IPS-18a (cell line): ENCODE measurements around the gene ETNK2.

Source experiments
- H3K27ac ChIP-seq: one replicate; pipeline ENCODE4 v1.5.1; 2013; ENCODE audit warnings: low read length
- H3K27me3 ChIP-seq: one replicate; pipeline ENCODE4 v1.6.1; 2013; ENCODE audit warnings: mild to moderate bottlenecking, low read length; ENCODE audit not compliant: control insufficient read depth, insufficient read depth
- H3K36me3 ChIP-seq: one replicate; pipeline ENCODE4 v1.6.1; 2013; ENCODE audit warnings: low read depth, low read length; ENCODE audit not compliant: control insufficient read depth
- H3K4me1 ChIP-seq: one replicate; pipeline ENCODE4 v1.6.1; 2013; ENCODE audit warnings: low read depth, low read length; ENCODE audit not compliant: control insufficient read depth
- H3K4me3 ChIP-seq: one replicate; pipeline ENCODE4 v1.5.1; 2013; ENCODE audit warnings: low read length
- H3K9ac ChIP-seq: one replicate; pipeline ENCODE4 v1.6.1; 2013; ENCODE audit warnings: mild to moderate bottlenecking, low read length, moderate library complexity
- H3K9me3 ChIP-seq: one replicate; pipeline ENCODE4 v1.6.1; 2013; ENCODE audit warnings: low read depth, low read length; ENCODE audit not compliant: control insufficient read depth

ETNK2 gene

DNA sequence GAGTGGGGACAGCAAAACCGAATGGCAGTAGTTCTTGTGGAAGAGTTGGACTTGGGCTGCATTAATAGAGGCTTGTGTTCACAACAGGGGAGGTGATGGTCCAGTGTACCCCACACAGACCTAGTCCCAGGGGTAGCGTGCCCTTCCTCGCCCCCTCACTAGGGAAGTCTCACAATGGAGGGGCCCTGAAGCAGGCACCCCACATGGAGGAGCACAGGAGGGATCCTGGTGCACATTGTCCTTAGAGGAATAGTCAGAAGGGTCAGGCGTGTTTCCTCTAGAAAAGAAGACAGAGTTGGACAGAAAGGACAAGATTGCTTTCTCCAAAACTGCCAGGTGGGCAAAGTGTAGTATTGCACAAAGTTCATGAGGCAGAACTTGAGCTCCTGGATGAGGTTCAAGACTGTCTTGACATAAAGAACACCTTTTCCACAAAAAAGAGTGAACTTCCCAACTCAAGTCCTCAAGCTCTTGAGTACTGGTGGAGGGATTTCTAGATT lies 23.3 kb downstream of the ETNK2 start:
- H3K9ac ChIP-seq: no peak overlapping the region
- H3K4me1 ChIP-seq: peaks cover 16% of the 10 kb centered on the region
- no peaks in the 10 kb centered on the region for H3K9me3 ChIP-seq
- no peaks in the 10 kb centered on the region for H3K27me3 ChIP-seq
- H3K4me3 ChIP-seq: no peak overlapping the region
- H3K36me3 ChIP-seq: peaks cover 24% of the 10 kb centered on the region
- no peak overlapping the region for H3K27ac ChIP-seq

DNA sequence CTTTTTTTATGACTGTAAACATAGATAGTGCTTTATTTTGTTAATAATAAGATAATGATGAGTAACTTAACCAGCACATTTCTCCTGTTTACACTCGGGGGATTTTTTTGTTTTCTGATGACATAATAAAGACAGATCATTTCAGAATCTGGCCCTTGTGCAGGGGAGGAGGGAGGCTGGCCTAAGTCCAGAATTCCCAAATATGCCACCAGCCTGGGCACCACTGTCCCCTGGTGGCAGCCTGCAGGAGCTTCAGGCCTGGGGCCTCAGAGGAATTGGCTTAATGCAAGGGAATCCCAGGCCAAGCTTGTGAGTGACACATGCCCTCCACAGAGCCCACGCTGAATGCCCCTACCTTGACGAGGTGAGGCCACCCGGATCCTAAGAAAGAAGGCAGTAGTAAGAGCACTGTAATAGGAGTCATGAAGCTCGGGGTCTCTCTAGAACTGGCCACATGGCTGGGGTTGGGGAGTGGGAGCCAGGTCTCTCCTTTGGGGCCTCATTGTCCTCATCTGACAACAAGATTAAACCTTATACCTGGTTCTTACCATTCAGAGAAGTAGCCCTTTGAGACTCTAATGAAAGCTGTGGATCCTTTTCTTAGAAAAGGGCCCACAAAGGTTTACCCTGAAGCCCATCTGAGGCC lies 24.1 kb downstream of the ETNK2 start:
- H3K4me1 ChIP-seq: peaks cover 16% of the 10 kb centered on the region
- H3K9ac ChIP-seq: no peak overlapping the region
- H3K9me3 ChIP-seq: no peaks in the 10 kb centered on the region
- H3K27ac ChIP-seq: no peak overlapping the region
- no peak overlapping the region for H3K4me3 ChIP-seq
- peaks cover 31% of the 10 kb centered on the region for H3K36me3 ChIP-seq
- H3K27me3 ChIP-seq: no peaks in the 10 kb centered on the region

DNA sequence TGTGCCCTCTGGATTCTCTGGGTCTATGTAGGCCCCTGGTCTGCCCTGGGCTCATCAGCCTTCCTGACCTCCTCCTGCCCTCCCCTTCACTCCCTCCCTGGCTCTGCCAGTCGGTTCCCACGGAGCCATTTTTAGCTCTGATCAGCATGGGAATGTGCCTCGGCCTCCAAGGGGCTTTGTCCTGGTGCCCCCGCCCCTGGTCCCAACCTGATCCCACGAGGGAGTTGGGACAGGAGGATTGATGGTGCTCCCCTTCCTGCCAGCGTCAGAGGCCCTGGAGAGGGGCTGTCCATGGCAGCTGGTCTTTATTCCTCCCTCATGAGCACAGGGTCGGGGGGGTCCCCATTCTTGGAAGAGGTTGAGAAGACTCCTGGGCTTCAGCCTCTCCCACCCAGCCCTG lies 24.9 kb downstream of the ETNK2 start:
- H3K4me3 ChIP-seq: no peak overlapping the region
- H3K27me3 ChIP-seq: no peaks in the 10 kb centered on the region
- H3K36me3 ChIP-seq: peaks cover 39% of the 10 kb centered on the region
- H3K9me3 ChIP-seq: no peaks in the 10 kb centered on the region
- H3K4me1 ChIP-seq: peaks cover 16% of the 10 kb centered on the region
- H3K27ac ChIP-seq: no peak overlapping the region
- no peak overlapping the region for H3K9ac ChIP-seq

DNA sequence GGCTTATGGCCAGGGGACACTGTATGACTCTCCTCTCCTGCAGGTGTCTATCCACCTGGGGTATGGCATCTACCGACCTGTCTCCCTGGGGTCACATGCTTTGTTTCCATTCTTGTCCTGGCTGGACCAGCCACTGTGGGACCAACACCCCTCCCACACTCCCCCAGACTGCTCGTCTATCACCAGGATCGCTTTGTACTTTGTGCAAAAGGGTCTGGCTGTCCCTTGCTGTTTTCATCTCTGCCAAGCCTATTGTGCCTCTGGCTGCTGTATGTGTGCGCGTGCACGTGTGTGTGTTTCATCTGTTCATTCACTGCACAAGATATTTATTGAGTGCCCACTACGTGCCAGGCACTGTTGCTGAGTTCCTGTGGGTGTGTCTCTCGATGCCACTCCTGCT lies 25.5 kb downstream of the ETNK2 start:
- no peak overlapping the region for H3K4me3 ChIP-seq
- H3K27me3 ChIP-seq: no peaks in the 10 kb centered on the region
- H3K9ac ChIP-seq: no peak overlapping the region
- peaks cover 42% of the 10 kb centered on the region for H3K36me3 ChIP-seq
- peaks cover 16% of the 10 kb centered on the region for H3K4me1 ChIP-seq
- no peaks in the 10 kb centered on the region for H3K9me3 ChIP-seq
- H3K27ac ChIP-seq: no peak overlapping the region

DNA sequence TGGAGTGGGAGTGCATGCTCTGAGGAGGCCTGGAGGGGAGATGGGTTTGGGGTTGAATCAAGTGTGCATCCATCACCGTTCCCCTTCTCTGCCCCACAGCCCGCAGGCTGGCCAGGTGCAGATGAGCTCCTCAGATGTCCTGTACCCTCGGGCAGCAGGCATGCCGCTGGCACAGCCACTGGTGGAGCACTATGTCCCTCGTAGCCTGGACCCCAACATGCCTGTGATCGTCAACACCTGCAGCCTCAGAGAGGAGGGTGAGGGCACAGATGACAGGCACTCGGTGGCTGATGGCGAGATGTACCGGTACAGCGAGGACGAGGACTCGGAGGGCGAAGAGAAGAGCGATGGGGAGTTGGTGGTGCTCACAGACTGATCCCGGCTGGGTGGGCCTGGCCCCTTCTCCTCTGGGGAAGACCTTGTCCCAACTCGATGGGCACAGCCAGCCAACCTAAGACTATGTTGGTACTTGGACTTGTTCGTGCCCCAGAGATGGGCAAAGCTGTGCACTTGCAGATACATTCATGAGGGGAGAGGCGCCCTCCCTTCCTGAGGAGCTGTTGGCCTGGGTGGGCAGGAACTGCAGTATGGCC lies 26.0 kb downstream of the ETNK2 start:
- Histone ChIP-seq H3K27me3 (no peaks in the 10 kb centered on the region), H3K4me1 (peaks cover 11% of the 10 kb centered on the region), H3K9me3 (no peaks in the 10 kb centered on the region), H3K9ac (no peak overlapping the region), H3K4me3 (no peak overlapping the region), H3K27ac (no peak overlapping the region), H3K36me3 (peaks cover 45% of the 10 kb centered on the region)

DNA sequence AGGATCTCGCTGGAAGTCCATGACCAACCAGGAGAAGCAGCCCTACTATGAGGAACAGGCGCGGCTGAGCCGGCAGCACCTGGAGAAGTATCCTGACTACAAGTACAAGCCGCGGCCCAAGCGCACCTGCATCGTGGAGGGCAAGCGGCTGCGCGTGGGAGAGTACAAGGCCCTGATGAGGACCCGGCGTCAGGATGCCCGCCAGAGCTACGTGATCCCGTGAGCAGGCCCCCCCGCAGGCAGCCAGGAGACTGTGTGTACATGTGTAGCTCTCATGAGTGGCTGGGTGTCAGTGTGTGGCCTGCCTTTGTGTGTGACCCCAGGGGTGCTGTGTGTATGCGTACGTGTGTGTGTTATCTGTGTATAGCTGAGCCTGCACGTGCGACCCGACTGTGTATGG lies 27.2 kb downstream of the ETNK2 start:
- peaks cover 56% of the 10 kb centered on the region for H3K36me3 ChIP-seq
- peaks cover 10% of the 10 kb centered on the region for H3K4me1 ChIP-seq
- no peaks in the 10 kb centered on the region for H3K9me3 ChIP-seq
- H3K4me3 ChIP-seq: no peak overlapping the region
- H3K27me3 ChIP-seq: no peaks in the 10 kb centered on the region
- H3K27ac ChIP-seq: no peak overlapping the region
- H3K9ac ChIP-seq: no peak overlapping the region

DNA sequence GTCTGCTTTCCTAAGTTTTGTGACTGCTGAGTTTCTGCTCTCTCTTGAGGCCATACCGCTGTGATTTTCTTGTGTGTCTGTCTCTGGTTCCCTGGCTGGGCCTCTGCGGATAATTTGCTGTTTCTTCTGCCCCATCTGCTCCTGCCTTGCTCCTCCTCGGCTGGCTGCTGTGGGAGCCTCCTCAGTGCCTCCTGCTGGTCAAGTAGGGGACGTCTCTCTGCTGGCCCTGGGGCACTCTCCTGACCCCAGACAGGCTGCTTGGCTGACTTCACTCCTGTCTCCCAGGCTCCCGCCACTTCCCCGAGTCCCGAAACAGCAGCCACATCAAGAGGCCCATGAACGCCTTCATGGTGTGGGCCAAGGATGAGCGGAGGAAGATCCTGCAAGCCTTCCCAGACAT lies 28.5 kb downstream of the ETNK2 start:
- no peak overlapping the region for H3K27ac ChIP-seq
- H3K27me3 ChIP-seq: no peaks in the 10 kb centered on the region
- no peaks in the 10 kb centered on the region for H3K9me3 ChIP-seq
- no peaks in the 10 kb centered on the region for H3K4me1 ChIP-seq
- H3K4me3 ChIP-seq: no peak overlapping the region
- H3K36me3 ChIP-seq: peaks cover 68% of the 10 kb centered on the region
- no peak overlapping the region for H3K9ac ChIP-seq

DNA sequence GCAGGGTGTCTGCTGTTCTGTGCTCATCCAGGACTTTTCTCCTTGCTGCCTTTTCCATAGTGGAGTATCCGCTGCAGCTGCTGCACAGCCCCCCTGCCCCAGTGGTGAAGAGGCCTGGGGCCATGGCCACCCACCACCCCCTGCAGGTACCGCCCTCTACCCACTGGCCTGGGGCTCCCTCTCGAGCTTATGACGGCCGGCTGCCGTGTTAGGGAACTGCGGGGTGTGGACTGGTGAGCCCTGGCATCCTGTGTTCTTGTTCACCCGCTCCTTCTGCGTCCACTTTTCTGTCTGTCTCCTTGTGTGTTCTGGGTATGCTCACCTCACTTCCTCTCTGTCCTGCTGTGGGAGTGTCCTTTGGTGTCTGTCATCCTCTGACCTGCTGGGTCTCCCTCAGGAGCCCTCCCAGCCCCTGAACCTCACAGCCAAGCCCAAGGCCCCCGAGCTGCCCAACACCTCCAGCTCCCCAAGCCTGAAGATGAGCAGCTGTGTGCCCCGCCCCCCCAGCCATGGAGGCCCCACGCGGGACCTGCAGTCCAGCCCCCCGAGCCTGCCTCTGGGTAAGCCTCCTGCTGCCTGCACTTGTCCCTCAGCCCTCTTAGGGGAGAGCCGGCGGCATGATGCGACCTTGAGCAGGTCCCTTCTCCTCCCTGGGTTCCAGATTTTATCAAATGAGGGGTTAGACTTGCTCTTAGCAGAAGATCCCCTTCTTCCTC lies 29.8 kb downstream of the ETNK2 start:
- no peak overlapping the region for H3K9ac ChIP-seq
- H3K9me3 ChIP-seq: no peaks in the 10 kb centered on the region
- H3K27me3 ChIP-seq: no peaks in the 10 kb centered on the region
- H3K4me1 ChIP-seq: no peaks in the 10 kb centered on the region
- H3K4me3 ChIP-seq: no peak overlapping the region
- H3K27ac ChIP-seq: no peak overlapping the region
- H3K36me3 ChIP-seq: peaks cover 79% of the 10 kb centered on the region

DNA sequence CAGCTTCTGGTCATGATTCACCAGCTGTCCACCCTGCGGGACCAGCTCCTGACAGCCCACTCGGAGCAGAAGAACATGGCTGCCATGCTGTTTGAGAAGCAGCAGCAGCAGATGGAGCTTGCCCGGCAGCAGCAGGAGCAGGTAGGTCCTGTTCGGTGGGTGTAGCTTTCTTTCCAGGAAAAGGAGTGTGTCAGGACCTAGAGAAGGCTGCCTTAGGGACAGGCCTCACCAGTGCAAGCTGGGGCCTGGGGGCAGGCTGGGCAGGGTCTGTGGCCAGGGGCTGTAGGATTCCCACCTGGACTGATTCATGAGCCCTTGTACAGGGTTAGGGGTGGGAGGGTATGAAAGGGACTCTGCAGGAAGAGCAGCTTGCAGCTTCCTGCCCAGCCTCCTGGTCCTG lies 35.3 kb downstream of the ETNK2 start:
- Histone ChIP-seq H3K36me3 (peaks cover 59% of the 10 kb centered on the region), H3K9me3 (no peaks in the 10 kb centered on the region), H3K4me1 (peaks cover 4% of the 10 kb centered on the region), H3K27ac (no peak overlapping the region), H3K9ac (no peak overlapping the region), H3K4me3 (no peak overlapping the region), H3K27me3 (no peaks in the 10 kb centered on the region)

DNA sequence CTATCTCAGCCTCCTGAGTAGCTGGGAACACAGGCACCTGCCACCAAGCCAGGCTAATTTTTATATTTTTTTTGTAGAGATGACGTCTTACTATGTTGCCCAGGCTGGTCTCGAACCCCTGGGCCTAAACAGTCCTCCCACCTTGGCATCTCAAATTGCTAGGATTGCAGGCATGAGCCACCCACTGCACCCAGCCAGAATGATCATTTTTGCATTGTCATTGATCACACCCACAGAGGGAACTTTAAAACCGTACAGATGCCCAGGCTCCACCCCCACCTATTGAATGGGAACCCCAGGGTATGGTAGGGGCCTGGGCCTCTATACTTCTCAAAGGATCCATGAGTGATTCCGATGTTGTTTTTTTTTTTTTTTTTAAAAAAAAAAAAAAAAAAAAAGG lies 36.7 kb downstream of the ETNK2 start:
- H3K9me3 ChIP-seq: no peaks in the 10 kb centered on the region
- no peak overlapping the region for H3K9ac ChIP-seq
- no peaks in the 10 kb centered on the region for H3K27me3 ChIP-seq
- H3K36me3 ChIP-seq: peaks cover 49% of the 10 kb centered on the region
- no peak overlapping the region for H3K27ac ChIP-seq
- H3K4me1 ChIP-seq: peaks cover 13% of the 10 kb centered on the region
- H3K4me3 ChIP-seq: no peak overlapping the region

DNA sequence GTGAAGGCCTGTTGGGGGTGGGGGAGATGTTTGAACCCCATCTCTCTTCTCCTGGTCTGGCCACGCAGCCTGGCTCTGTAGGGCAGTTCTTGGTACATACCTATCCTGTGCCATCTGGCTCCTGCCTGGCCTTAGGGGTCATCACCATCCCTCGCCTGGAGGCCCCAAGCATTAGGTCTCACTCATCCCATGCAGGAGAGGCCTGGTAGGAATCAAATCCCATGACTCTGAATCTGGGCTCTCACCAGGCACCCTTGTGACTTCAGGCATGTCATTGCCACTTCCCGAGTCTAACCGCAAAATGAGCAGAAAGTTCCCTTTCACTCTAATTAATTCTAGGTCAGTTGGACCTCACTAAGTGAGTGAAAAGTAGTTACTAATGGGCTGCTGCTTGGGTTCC lies 37.2 kb downstream of the ETNK2 start:
- H3K4me3 ChIP-seq: no peak overlapping the region
- peaks cover 44% of the 10 kb centered on the region for H3K36me3 ChIP-seq
- H3K27ac ChIP-seq: no peak overlapping the region
- H3K27me3 ChIP-seq: no peaks in the 10 kb centered on the region
- peaks cover 13% of the 10 kb centered on the region for H3K4me1 ChIP-seq
- no peaks in the 10 kb centered on the region for H3K9me3 ChIP-seq
- H3K9ac ChIP-seq: no peak overlapping the region
